GM18511 (cell line): ENCODE measurements around the gene SNRK.

ENCODE experiments used
- ATAC-seq: cut with Tn5 transposase; IDR thresholded peaks from one replicate; pipeline ENCODE4 v1.9.1; 2021; ENCODE audit warnings: mild to moderate bottlenecking, moderate library complexity; ENCODE audit not compliant: unreplicated experiment

Gene SNRK

GRCh38 chr3:43286115-43286840 is at the start of gene SNRK:
Gene SNRK, plus strand, starts transcription at chr3:43286540. Its CDS starts 16,664 bp downstream, at chr3:43303204.
- peak; percentile 87 for ATAC-seq

- ATAC-seq = no peak
Measured at GRCh38 chr3:43238801-43239200, 47.5 kb upstream of the SNRK start.

GRCh38 chr3:43239755-43240154 is 46.6 kb upstream of the SNRK start:
- no peak for ATAC-seq

GRCh38 chr3:43243590-43244587 is 42.5 kb upstream of the SNRK start:
- ATAC-seq = no peak

- ATAC-seq = no peak
Measured at GRCh38 chr3:43244694-43245093, 41.6 kb upstream of the SNRK start.

GRCh38 chr3:43246976-43247375 is 39.4 kb upstream of the SNRK start:
- no peak for ATAC-seq

GRCh38 chr3:43247561-43248184 is 38.7 kb upstream of the SNRK start:
- ATAC-seq = no peak

GRCh38 chr3:43248185-43248583 is 38.2 kb upstream of the SNRK start:
- ATAC-seq = no peak

GRCh38 chr3:43248973-43249372 is 37.4 kb upstream of the SNRK start:
- ATAC-seq = no peak

GRCh38 chr3:43249405-43249804 is 36.9 kb upstream of the SNRK start:
- no peak for ATAC-seq

GRCh38 chr3:43253294-43253693 is 33.0 kb upstream of the SNRK start:
- ATAC-seq = no peak

- ATAC-seq = no peak
Measured at GRCh38 chr3:43254125-43254524, 32.2 kb upstream of the SNRK start.

GRCh38 chr3:43255662-43256061 is 30.7 kb upstream of the SNRK start:
- ATAC-seq = no peak

GRCh38 chr3:43256714-43257461 is 29.5 kb upstream of the SNRK start:
- no peak for ATAC-seq

GRCh38 chr3:43257850-43258249 is 28.5 kb upstream of the SNRK start:
- ATAC-seq = no peak

- ATAC-seq = no peak
Measured at GRCh38 chr3:43259626-43260025, 26.7 kb upstream of the SNRK start.

GRCh38 chr3:43260412-43260811 is 25.9 kb upstream of the SNRK start:
- ATAC-seq = no peak

GRCh38 chr3:43262194-43262593 is 24.1 kb upstream of the SNRK start:
- no peak for ATAC-seq

- ATAC-seq = no peak
Measured at GRCh38 chr3:43266451-43266850, 19.9 kb upstream of the SNRK start.

GRCh38 chr3:43266995-43267394 is 19.3 kb upstream of the SNRK start:
- no peak for ATAC-seq

- no peak for ATAC-seq
Measured at GRCh38 chr3:43268636-43269035, 17.7 kb upstream of the SNRK start.
